SK-N-SH treated with all-trans-retinoic acid at 6 μM for 48 hours (cell line): ENCODE results near the gene CYP1B1.

ENCODE experiments used
- ATAC-seq: fragments of 200-7000 bp; cut with Tn5 transposase; 3 replicates; pipeline ENCODE4 v1.9.1; 2020; ENCODE audit warnings: mild to moderate bottlenecking, moderate library complexity
- ARNTL ChIP-seq: fragments of 450-650 bp; formaldehyde crosslinking; IDR thresholded peaks from 2 replicates; pipeline ENCODE4 v1.5.0; 2020; ENCODE audit warnings: low read depth, mild to moderate bottlenecking, moderate library complexity, borderline replicate concordance
- BACH2 ChIP-seq: fragments of 250-450 bp; sonication (Bioruptor Pico); IDR thresholded peaks from 2 replicates; pipeline ENCODE4 v1.9.0; 2021; ENCODE audit warnings: mild to moderate bottlenecking, borderline replicate concordance
- CSDC2 ChIP-seq: fragments of 250-450 bp; sonication (Bioruptor Pico); IDR thresholded peaks from 2 replicates; pipeline ENCODE4 v1.5.0; 2020; ENCODE audit warnings: mild to moderate bottlenecking, moderate library complexity
- ESRRG ChIP-seq: fragments of 250-450 bp; sonication (Bioruptor Pico); IDR thresholded peaks from 2 replicates; pipeline ENCODE4 v1.6.1; 2021; ENCODE audit warnings: mild to moderate bottlenecking
- GLIS3 ChIP-seq: fragments of 250-450 bp; sonication (Bioruptor Pico); IDR thresholded peaks from 2 replicates; pipeline ENCODE4 v1.5.0; 2020; ENCODE audit warnings: mild to moderate bottlenecking, moderate library complexity
- ISL1 ChIP-seq: fragments of 250-450 bp; sonication (Bioruptor Pico); IDR thresholded peaks from 2 replicates; pipeline ENCODE4 v2.1.2; 2022; ENCODE audit warnings: mild to moderate bottlenecking, moderate library complexity
- PPARA ChIP-seq: fragments of 250-450 bp; sonication (Bioruptor Pico); IDR thresholded peaks from 2 replicates; pipeline ENCODE4 v1.5.0; 2020; ENCODE audit warnings: mild to moderate bottlenecking, borderline replicate concordance
- RARB ChIP-seq: fragments of 250-450 bp; sonication (Bioruptor Pico); IDR thresholded peaks from 2 replicates; pipeline ENCODE4 v1.8.0; 2021; ENCODE audit warnings: mild to moderate bottlenecking, moderate library complexity
- TCF4 ChIP-seq: fragments of 250-450 bp; sonication (Bioruptor Pico); IDR thresholded peaks from 2 replicates; pipeline ENCODE4 v1.8.0; 2021; ENCODE audit warnings: mild to moderate bottlenecking, moderate library complexity, borderline replicate concordance
- TOX ChIP-seq: fragments of 250-450 bp; sonication (Bioruptor Pico); IDR thresholded peaks from 2 replicates; pipeline ENCODE4 v1.8.0; 2021; ENCODE audit warnings: mild to moderate bottlenecking, moderate library complexity, borderline replicate concordance
- ZC3H10 ChIP-seq: fragments of 250-450 bp; sonication (Bioruptor Pico); IDR thresholded peaks from 2 replicates; pipeline ENCODE4 v1.5.1; 2021; ENCODE audit warnings: mild to moderate bottlenecking, moderate library complexity
- ZFP3 ChIP-seq: fragments of 250-450 bp; sonication (Bioruptor Pico); IDR thresholded peaks from 2 replicates; pipeline ENCODE4 v1.5.0; 2020; ENCODE audit warnings: mild to moderate bottlenecking, moderate library complexity
- ZFP30 ChIP-seq: fragments of 450-650 bp; formaldehyde crosslinking; IDR thresholded peaks from 2 replicates; pipeline ENCODE4 v1.5.0; 2022; ENCODE audit warnings: mild to moderate bottlenecking, moderate library complexity
- ZNF565 ChIP-seq: fragments of 450-650 bp; formaldehyde crosslinking; conservative IDR thresholded peaks from 2 replicates; pipeline ENCODE4 v1.5.0; 2020; ENCODE audit warnings: low read depth, mild to moderate bottlenecking, moderate library complexity
- ZNF70 ChIP-seq: fragments of 450-650 bp; formaldehyde crosslinking; IDR thresholded peaks from 2 replicates; pipeline ENCODE4 v1.5.0; 2020; ENCODE audit warnings: mild to moderate bottlenecking, moderate library complexity
- TF ChIP-seq, protein P1 (sequence below): fragments of 250-450 bp; sonication (Bioruptor Pico); IDR thresholded peaks from 2 replicates; pipeline ENCODE4 v1.8.0; 2020; ENCODE audit warnings: mild to moderate bottlenecking, moderate library complexity, borderline replicate concordance
- TF ChIP-seq, protein P2 (sequence below): fragments of 250-450 bp; sonication (Bioruptor Pico); IDR thresholded peaks from 2 replicates; pipeline ENCODE4 v1.5.0; 2020; ENCODE audit warnings: mild to moderate bottlenecking, moderate library complexity
- TF ChIP-seq, protein P3 (sequence below): fragments of 250-450 bp; sonication (Bioruptor Pico); IDR thresholded peaks from 2 replicates; pipeline ENCODE4 v1.5.1; 2021; ENCODE audit warnings: mild to moderate bottlenecking, moderate library complexity
- TF ChIP-seq, protein P4 (sequence below): fragments of 250-450 bp; sonication (Bioruptor Pico); IDR thresholded peaks from 2 replicates; pipeline ENCODE4 v1.8.0; 2021; ENCODE audit warnings: low read depth, mild to moderate bottlenecking, moderate library complexity, borderline replicate concordance

Gene CYP1B1

DNA sequence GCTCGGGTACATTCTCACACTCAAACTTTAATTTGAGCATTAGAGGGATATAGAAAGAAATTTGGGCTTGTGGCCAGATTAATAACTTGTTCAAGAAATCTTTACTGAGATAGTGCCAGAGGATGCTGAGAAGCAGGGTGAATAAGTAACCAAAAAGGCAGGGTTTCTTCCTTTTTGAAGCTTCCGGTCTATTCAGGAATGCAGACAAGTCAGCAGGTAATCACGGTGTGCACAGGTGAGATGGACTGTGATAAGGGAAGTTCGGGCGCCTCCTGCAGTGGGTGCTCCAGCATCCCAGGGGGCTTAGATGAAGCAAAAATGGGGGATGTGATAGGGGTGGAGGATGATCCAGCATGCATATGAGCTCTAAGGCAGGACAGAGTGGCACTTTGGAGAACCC, 44.9 kb upstream of the CYP1B1 start:
- ATAC-seq: no peak

DNA sequence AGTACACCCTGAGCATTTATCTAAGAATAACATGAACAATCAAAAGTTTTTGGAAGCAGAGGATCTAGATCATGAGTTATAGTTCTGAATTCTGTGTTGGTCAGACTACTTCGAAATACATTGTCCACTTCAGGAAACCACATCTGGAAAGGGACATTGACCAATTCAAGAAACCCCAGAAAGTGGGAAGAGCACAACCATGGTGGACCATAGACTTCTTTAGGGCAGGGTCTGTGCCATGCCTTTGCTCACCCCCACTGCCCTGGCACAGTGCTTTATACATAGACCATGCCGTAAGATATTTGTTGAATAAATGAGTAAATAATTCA, 44.3 kb upstream of the CYP1B1 start:
- TF ChIP-seq TCF4 (CRISPR knock-in tag): no peak
- TF ChIP-seq ESRRG (CRISPR knock-in tag): 0 out of 2 replicates have a peak, but pooled peaks have one; percentile 1
- ATAC-seq: no peak; the same call in 2 of the 3 replicates

More for the DNA sequence above, 44.9 kb upstream of the CYP1B1 start:
- TF ChIP-seq ZNF565 (CRISPR knock-in tag): no peak
- no peak for TF ChIP-seq CSDC2 (CRISPR knock-in tag)
- TF ChIP-seq PPARA (CRISPR knock-in tag): no peak
- TF ChIP-seq ZC3H10 (CRISPR knock-in tag): no peak
- no peak for TF ChIP-seq ZNF70
- no peak for TF ChIP-seq GLIS3 (CRISPR knock-in tag)
- TF ChIP-seq ZFP30 (CRISPR knock-in tag): no peak
- no peak for TF ChIP-seq ZFP3 (CRISPR knock-in tag)

DNA sequence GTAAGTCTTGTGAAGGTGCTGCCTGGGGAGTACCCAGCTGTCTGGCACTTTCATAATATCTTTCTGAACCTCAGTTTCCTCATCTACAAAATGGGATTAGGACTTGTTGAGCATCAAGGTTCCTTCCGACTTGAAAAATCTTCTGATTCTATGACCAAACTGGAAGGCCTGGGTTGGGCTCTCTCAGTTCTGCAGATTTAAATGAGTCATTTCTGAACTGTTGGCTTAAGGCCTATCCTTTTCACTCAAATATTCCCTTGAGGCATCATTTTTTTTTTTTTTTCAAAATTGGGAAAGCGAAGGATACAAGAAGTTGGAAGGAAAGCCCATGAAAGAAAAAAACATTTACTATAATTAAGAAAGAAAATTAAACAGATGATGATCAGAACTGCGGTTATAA, 40.8 kb upstream of the CYP1B1 start:
- ATAC-seq: no peak
- TF ChIP-seq ISL1 (CRISPR knock-in tag): peak; percentile 18; the same call in 1 of the 2 replicates
- no peak for TF ChIP-seq ARNTL (CRISPR knock-in tag)
- no peak for TF ChIP-seq RARB (CRISPR knock-in tag)
- TF ChIP-seq ESRRG (CRISPR knock-in tag): no peak
- TF ChIP-seq ZFP3 (CRISPR knock-in tag): no peak
- TF ChIP-seq, protein P1, sequence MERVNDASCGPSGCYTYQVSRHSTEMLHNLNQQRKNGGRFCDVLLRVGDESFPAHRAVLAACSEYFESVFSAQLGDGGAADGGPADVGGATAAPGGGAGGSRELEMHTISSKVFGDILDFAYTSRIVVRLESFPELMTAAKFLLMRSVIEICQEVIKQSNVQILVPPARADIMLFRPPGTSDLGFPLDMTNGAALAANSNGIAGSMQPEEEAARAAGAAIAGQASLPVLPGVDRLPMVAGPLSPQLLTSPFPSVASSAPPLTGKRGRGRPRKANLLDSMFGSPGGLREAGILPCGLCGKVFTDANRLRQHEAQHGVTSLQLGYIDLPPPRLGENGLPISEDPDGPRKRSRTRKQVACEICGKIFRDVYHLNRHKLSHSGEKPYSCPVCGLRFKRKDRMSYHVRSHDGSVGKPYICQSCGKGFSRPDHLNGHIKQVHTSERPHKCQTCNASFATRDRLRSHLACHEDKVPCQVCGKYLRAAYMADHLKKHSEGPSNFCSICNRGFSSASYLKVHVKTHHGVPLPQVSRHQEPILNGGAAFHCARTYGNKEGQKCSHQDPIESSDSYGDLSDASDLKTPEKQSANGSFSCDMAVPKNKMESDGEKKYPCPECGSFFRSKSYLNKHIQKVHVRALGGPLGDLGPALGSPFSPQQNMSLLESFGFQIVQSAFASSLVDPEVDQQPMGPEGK: no peak
- no peak for TF ChIP-seq BACH2 (CRISPR knock-in tag)
- TF ChIP-seq, protein P2, sequence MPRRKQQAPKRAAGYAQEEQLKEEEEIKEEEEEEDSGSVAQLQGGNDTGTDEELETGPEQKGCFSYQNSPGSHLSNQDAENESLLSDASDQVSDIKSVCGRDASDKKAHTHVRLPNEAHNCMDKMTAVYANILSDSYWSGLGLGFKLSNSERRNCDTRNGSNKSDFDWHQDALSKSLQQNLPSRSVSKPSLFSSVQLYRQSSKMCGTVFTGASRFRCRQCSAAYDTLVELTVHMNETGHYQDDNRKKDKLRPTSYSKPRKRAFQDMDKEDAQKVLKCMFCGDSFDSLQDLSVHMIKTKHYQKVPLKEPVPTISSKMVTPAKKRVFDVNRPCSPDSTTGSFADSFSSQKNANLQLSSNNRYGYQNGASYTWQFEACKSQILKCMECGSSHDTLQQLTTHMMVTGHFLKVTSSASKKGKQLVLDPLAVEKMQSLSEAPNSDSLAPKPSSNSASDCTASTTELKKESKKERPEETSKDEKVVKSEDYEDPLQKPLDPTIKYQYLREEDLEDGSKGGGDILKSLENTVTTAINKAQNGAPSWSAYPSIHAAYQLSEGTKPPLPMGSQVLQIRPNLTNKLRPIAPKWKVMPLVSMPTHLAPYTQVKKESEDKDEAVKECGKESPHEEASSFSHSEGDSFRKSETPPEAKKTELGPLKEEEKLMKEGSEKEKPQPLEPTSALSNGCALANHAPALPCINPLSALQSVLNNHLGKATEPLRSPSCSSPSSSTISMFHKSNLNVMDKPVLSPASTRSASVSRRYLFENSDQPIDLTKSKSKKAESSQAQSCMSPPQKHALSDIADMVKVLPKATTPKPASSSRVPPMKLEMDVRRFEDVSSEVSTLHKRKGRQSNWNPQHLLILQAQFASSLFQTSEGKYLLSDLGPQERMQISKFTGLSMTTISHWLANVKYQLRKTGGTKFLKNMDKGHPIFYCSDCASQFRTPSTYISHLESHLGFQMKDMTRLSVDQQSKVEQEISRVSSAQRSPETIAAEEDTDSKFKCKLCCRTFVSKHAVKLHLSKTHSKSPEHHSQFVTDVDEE (CRISPR knock-in tag): no peak

DNA sequence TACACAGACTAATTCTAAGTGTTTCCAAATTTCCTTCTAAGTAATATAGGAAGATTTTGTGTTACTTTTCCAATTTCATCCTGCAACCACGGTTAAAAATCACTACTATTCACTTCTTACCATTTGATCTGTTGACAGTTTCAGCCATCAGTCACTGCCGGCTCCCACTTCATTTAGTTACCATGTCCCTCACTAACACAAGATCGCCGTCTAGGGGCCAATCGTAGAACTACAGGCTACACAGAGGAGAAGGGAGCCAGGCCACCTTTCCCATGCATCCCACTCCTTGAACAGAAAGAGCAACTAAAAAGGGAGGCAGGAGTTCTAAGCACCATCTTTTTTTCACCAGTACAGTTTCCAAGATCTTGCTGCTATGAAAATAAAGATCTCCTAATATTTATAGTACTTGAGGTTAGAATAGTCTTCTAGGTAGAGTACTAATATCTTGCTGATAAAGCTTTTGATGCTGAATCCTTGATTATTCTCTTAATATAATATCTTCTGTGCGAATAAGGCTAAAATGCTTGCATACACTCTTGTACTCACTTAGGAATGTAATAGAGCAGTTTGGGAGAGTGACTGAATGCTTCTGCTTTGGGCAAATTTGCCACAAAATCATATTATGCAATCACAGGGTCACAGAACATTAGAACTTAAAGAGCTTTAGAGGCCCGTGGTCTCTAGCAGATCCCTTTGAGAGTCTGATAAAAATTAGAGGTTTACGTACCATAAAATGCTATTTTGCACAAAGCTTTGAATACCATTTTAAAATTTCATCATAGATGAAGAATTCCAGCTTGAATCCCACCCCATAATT, 39.5 kb upstream of the CYP1B1 start:
- TF ChIP-seq CSDC2 (CRISPR knock-in tag): no peak
- TF ChIP-seq, protein P2 (CRISPR knock-in tag): peak; percentile 86
- TF ChIP-seq, all 23 proteins: peak for 1
- peak; percentile 85 for ATAC-seq

DNA sequence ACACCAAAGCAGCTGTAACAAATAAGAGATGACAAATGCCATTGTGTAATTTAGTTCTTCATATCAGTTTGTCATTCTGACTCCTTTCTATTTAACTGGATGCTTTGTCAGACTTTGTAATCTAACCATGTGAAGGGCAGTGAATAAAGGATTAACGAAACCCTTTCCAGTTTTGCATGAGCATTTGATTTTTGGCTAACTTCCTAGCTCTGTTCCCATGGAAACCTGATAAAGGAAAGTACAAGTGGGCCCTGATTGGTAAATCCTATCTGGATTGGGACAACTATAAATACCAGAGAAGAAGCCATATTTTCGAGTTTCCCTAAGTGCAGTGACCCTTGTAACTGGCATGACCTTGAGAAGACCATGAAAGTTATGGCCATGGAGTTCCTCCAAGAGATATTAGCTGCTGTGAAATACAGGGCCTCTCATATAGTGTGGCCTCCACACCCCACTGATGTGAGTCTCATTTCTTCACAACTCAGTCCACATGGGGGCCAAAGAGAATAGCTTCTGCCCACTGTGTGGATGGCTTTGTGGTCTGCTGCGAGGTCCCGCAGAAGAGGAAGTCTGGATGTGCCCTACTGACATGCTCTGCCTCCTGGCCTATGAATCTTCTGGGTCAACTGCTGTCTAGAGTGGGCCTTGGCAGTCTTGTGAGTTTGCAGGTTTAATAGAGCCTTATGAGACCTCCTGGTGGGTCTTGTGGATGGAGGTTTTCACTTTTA, 38.2 kb upstream of the CYP1B1 start:
- ATAC-seq: no peak
- TF ChIP-seq ISL1 (CRISPR knock-in tag): no peak
- TF ChIP-seq, protein P2 (CRISPR knock-in tag): no peak
- no peak for TF ChIP-seq GLIS3 (CRISPR knock-in tag)
- TF ChIP-seq, protein P3, sequence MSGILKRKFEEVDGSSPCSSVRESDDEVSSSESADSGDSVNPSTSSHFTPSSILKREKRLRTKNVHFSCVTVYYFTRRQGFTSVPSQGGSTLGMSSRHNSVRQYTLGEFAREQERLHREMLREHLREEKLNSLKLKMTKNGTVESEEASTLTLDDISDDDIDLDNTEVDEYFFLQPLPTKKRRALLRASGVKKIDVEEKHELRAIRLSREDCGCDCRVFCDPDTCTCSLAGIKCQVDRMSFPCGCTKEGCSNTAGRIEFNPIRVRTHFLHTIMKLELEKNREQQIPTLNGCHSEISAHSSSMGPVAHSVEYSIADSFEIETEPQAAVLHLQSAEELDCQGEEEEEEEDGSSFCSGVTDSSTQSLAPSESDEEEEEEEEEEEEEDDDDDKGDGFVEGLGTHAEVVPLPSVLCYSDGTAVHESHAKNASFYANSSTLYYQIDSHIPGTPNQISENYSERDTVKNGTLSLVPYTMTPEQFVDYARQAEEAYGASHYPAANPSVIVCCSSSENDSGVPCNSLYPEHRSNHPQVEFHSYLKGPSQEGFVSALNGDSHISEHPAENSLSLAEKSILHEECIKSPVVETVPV (CRISPR knock-in tag): no peak
- TF ChIP-seq TOX (CRISPR knock-in tag): no peak
- TF ChIP-seq ZNF565 (CRISPR knock-in tag): no peak
- TF ChIP-seq, protein P4, sequence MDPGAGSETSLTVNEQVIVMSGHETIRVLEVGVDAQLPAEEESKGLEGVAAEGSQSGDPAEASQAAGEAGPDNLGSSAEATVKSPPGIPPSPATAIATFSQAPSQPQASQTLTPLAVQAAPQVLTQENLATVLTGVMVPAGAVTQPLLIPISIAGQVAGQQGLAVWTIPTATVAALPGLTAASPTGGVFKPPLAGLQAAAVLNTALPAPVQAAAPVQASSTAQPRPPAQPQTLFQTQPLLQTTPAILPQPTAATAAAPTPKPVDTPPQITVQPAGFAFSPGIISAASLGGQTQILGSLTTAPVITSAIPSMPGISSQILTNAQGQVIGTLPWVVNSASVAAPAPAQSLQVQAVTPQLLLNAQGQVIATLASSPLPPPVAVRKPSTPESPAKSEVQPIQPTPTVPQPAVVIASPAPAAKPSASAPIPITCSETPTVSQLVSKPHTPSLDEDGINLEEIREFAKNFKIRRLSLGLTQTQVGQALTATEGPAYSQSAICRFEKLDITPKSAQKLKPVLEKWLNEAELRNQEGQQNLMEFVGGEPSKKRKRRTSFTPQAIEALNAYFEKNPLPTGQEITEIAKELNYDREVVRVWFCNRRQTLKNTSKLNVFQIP (CRISPR knock-in tag): no peak
